Panc1 (cell line): ENCODE measurements around the gene FBXO22. TPM values are rescaled to one million over a fixed set of nuclear protein-coding genes. Genes with fewer than 3 reads are reported as not detected.
"Not testable (repeated sequence)": the region's sequence is repeated elsewhere in the genome, so short reads cannot be mapped to it uniquely, and the experiment has no call there.

Source experiments
- ATAC-seq: fragments of 200-7000 bp; cut with Tn5 transposase; 2 replicates; pipeline ENCODE4 v1.9.1; 2020; ENCODE audit warnings: mild to moderate bottlenecking, moderate library complexity
- BruUV-seq: library from RNA; stranded (reverse); fragments of 400-500 nt; replicated peaks from 2 replicates; lab custom pipeline; 2021; lab: Mats Ljungman, UMichigan
- CTCF ChIA-PET: fragments of 300-600 bp; sonication (Branson Sonifier 250); formaldehyde crosslinking; loops from one replicate; lab custom pipeline; 2022; ENCODE audit warnings: antibody characterized with exemption; lab: Charles Lee
- POLR2A ChIA-PET: fragments of 300-600 bp; sonication (Branson Sonifier 250); formaldehyde crosslinking; loops from one replicate; lab custom pipeline; 2022; ENCODE audit warnings: antibody characterized with exemption; lab: Charles Lee
- DNase-seq: peaks from one replicate; pipeline ENCODE4 v3.0.0-alpha.2; 2010; ENCODE audit warnings: low read depth, low spot score
- H3K27ac ChIP-seq: 2 replicates; pipeline ENCODE4 v1.5.1; 2011; ENCODE audit warnings: mild to moderate bottlenecking, low read length, inconsistent platforms
- H3K27me3 ChIP-seq: fragments of 200-500 bp; sonication (Bioruptor generic); 2 replicates; pipeline ENCODE4 v1.6.0; 2014; ENCODE audit warnings: low read length, inconsistent platforms; ENCODE audit not compliant: control insufficient read depth, insufficient read depth
- H3K36me3 ChIP-seq: fragments of 200-500 bp; sonication (Bioruptor generic); 2 replicates; pipeline ENCODE4 v1.5.1; 2014; ENCODE audit warnings: inconsistent platforms, mild to moderate bottlenecking, low read length, moderate library complexity; ENCODE audit not compliant: control insufficient read depth, insufficient read depth
- H3K4me1 ChIP-seq: 2 replicates; pipeline ENCODE4 v1.5.1; 2011; ENCODE audit warnings: inconsistent platforms, mild to moderate bottlenecking, low read length, moderate library complexity; ENCODE audit not compliant: control insufficient read depth, insufficient read depth
- H3K4me3 ChIP-seq, 2 experiments: 2 replicates each; pipeline ENCODE4 v1.5.1; 2011 to 2012; ENCODE audit warnings: low read depth in 2 of 2, low read length in 2 of 2, mild to moderate bottlenecking in 2 of 2, inconsistent platforms in 1 of 2, moderate library complexity in 1 of 2
- H3K9me3 ChIP-seq: fragments of 200-500 bp; sonication (Bioruptor generic); 2 replicates; pipeline ENCODE4 v1.5.1; 2014; ENCODE audit warnings: low read depth, mild to moderate bottlenecking, inconsistent platforms, low read length, moderate library complexity; ENCODE audit not compliant: control insufficient read depth, insufficient read depth
- POLR2AphosphoS5 ChIP-seq: IDR thresholded peaks from 2 replicates; pipeline ENCODE4 v1.6.1; 2012; ENCODE audit warnings: mild to moderate bottlenecking, low read depth, low read length, moderate library complexity
- SIN3A ChIP-seq: IDR thresholded peaks from 2 replicates; pipeline ENCODE4 v1.6.1; 2012; ENCODE audit warnings: low read depth, mild to moderate bottlenecking, low read length, moderate library complexity, borderline replicate concordance; ENCODE audit not compliant: insufficient read depth
- TCF7L2 ChIP-seq: IDR thresholded peaks from 2 replicates; pipeline ENCODE4 v1.6.1; 2011; ENCODE audit warnings: mild to moderate bottlenecking, low read depth, low read length, inconsistent platforms
- in situ Hi-C: cut with HindIII; loops from 2 replicates; pipeline ENCODE4 v1.10.0; 2016; ENCODE audit warnings: low sequenced_read_pairs, low pct_unique_long_range_greater_than_20kb
- intact Hi-C: fragments of 100-400 bp; cut with micrococcal nuclease; formaldehyde crosslinking; loops from one replicate; pipeline ENCODE4 v1.10.0; 2022; ENCODE audit not compliant: unreplicated experiment
- total RNA-seq: library from RNA; stranded (reverse); gene quantifications from one replicate; pipeline ENCODE4 v1.2.1, GENCODE V29; 2021; ENCODE audit not compliant: unreplicated experiment
- TF ChIP-seq, protein P1 (sequence below): fragments of 450-650 bp; IDR thresholded peaks from 2 replicates; pipeline ENCODE4 v1.5.1; 2017; ENCODE audit warnings: mild to moderate bottlenecking
- TF ChIP-seq, protein P2 (sequence below), 2 experiments: IDR thresholded peaks; 2 replicates each; pipeline ENCODE4 v1.6.1; 2011 to 2012; ENCODE audit warnings: low read depth in 2 of 2, control low read depth in 1 of 2, low read length in 1 of 2, mild to moderate bottlenecking in 1 of 2, moderate library complexity in 1 of 2; ENCODE audit not compliant: insufficient read depth in 1 of 2

Gene FBXO22
- total RNA-seq, 1 experiment from 2014 or later, result 65.9 TPM

DNA sequence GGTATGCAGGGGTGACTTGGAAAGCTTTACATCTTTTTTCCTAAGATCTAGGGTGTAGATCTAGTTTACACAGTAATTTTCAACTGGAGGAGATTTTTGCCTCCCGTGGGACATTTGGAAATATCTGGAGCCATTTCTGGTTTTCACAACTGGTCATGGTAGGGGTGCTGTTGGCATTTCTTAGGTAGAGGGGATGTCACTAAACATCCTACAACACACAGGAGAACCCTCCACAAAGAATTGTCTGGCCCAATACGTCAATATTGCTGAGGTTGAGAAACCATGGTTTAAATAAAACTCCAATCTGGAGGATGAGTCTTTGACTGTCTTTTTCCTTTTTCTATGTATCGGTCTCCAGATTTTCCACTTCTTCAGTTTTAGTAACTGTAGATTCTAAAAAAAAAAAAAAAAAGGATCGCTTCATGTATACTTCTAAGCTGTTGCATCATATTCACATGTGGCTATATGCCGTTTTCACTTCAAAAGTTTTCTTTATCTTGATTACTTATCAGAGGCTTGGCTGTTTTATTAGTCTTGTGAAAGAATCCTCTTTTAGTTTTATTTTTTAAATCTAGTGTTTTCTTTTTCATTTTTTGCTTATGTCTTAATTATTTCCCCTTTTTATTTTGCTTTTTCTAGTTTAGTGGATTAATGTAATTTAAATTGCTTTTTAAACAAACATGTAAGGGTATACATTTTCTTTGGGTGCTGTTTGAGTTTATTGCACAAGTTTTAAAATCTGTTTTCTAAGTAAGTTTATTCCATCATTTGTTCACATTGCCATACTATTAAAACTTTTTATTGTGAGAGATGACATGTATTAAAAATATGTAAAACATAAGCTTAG is 39.2 kb upstream of the FBXO22 start:
- no TSS peak for BruUV-seq
- DNase-seq, result no peak
- H3K9me3 ChIP-seq, result no peaks in the 10 kb centered on the region
- no peaks in the 10 kb centered on the region for H3K4me1 ChIP-seq
- peaks cover 2% of the 10 kb centered on the region; the same call in 1 of the 2 replicates for H3K36me3 ChIP-seq
- no peak overlapping the region for H3K4me3 ChIP-seq
- CTCF ChIA-PET, result no interaction called here
- in situ Hi-C loops (no loop called here), intact Hi-C loops (no loop called here)
- no peaks in the 10 kb centered on the region for H3K27me3 ChIP-seq
- ATAC-seq, result no peak
- H3K27ac ChIP-seq, result no peak overlapping the region; the same call in 1 of the 2 replicates
- POLR2A ChIA-PET, result no interaction called here
- TF ChIP-seq, protein P1, sequence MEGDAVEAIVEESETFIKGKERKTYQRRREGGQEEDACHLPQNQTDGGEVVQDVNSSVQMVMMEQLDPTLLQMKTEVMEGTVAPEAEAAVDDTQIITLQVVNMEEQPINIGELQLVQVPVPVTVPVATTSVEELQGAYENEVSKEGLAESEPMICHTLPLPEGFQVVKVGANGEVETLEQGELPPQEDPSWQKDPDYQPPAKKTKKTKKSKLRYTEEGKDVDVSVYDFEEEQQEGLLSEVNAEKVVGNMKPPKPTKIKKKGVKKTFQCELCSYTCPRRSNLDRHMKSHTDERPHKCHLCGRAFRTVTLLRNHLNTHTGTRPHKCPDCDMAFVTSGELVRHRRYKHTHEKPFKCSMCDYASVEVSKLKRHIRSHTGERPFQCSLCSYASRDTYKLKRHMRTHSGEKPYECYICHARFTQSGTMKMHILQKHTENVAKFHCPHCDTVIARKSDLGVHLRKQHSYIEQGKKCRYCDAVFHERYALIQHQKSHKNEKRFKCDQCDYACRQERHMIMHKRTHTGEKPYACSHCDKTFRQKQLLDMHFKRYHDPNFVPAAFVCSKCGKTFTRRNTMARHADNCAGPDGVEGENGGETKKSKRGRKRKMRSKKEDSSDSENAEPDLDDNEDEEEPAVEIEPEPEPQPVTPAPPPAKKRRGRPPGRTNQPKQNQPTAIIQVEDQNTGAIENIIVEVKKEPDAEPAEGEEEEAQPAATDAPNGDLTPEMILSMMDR, result no peak
- TF ChIP-seq TCF7L2 (no peak), SIN3A (no peak), POLR2AphosphoS5 (no peak)
- TF ChIP-seq, protein P2, sequence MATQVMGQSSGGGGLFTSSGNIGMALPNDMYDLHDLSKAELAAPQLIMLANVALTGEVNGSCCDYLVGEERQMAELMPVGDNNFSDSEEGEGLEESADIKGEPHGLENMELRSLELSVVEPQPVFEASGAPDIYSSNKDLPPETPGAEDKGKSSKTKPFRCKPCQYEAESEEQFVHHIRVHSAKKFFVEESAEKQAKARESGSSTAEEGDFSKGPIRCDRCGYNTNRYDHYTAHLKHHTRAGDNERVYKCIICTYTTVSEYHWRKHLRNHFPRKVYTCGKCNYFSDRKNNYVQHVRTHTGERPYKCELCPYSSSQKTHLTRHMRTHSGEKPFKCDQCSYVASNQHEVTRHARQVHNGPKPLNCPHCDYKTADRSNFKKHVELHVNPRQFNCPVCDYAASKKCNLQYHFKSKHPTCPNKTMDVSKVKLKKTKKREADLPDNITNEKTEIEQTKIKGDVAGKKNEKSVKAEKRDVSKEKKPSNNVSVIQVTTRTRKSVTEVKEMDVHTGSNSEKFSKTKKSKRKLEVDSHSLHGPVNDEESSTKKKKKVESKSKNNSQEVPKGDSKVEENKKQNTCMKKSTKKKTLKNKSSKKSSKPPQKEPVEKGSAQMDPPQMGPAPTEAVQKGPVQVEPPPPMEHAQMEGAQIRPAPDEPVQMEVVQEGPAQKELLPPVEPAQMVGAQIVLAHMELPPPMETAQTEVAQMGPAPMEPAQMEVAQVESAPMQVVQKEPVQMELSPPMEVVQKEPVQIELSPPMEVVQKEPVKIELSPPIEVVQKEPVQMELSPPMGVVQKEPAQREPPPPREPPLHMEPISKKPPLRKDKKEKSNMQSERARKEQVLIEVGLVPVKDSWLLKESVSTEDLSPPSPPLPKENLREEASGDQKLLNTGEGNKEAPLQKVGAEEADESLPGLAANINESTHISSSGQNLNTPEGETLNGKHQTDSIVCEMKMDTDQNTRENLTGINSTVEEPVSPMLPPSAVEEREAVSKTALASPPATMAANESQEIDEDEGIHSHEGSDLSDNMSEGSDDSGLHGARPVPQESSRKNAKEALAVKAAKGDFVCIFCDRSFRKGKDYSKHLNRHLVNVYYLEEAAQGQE (IDR thresholded peaks at IDR 0.05; ENCODE audit: insufficient read depth in 1 of 2, low read depth in 2 of 2, low read length in 1 of 2), result no peak

DNA sequence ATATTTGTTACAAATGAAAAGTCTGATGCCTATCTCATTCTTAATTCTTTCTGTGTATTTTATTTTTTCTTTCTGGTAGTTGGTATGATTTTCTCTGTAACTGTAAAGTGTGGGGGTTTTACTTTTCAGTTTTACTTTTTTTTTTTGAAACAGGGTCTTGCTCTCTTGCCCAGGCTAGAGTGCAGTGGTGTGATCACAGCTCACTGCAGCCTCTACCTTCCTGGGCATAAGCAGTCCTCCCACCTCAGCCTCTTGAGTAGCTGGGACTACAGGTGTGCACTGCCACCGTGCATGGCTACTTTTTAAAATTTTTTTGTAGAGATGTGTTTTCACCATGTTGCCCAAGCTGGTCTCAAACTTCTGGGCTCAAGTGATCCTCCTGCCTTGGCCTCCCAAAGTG is 37.6 kb upstream of the FBXO22 start:
- ATAC-seq, in situ Hi-C loops, H3K4me1 ChIP-seq, H3K27me3 ChIP-seq, H3K9me3 ChIP-seq, BruUV-seq, DNase-seq, POLR2A ChIA-PET, intact Hi-C loops, H3K4me3 ChIP-seq, H3K36me3 ChIP-seq, CTCF ChIA-PET, H3K27ac ChIP-seq: not testable (repeated sequence)

DNA sequence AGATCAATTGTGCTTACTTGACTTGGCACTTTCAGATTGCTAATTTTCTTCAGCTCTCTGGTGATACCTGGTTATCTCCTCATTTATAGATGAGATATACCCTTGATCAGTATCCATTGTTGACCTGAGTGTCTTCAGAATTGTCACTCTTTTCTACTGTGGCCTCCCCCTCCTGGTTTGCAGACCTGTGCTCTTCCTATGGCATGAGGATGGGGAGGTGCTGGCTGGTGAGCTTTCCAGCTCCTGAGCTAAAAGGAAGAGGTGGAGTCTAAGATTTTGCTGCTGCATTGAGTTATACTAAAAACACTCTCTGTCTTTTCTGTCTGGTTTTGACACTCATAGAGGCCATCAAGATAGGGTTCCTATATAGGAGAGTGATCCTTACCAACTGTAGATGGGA is 36.8 kb upstream of the FBXO22 start:
- no peak for ATAC-seq
- in situ Hi-C loops (no loop called here), intact Hi-C loops (no loop called here)
- H3K9me3 ChIP-seq, result no peaks in the 10 kb centered on the region
- ChIA-PET POLR2A (interaction anchor here (0.6 kb wide), 1 partner anchor 26 kb away, joined by 9 read pairs; no protein-coding TSS in a partner anchor), CTCF (no interaction called here)
- no peaks in the 10 kb centered on the region for H3K4me1 ChIP-seq
- H3K27ac ChIP-seq, result no peak overlapping the region
- peaks cover 2% of the 10 kb centered on the region; the same call in 1 of the 2 replicates for H3K36me3 ChIP-seq
- no TSS peak for BruUV-seq
- no peak overlapping the region for H3K4me3 ChIP-seq
- TF ChIP-seq, protein P2 (IDR thresholded peaks at IDR 0.05; ENCODE audit: insufficient read depth in 1 of 2, low read depth in 2 of 2, low read length in 1 of 2), result no peak
- no peak for TF ChIP-seq POLR2AphosphoS5
- TF ChIP-seq, protein P1, result no peak
- TF ChIP-seq TCF7L2, result no peak
- no peak for TF ChIP-seq SIN3A
- DNase-seq, result no peak
- no peaks in the 10 kb centered on the region for H3K27me3 ChIP-seq
